MM.1S (cell line): Measurements from ENCODE around the gene ADAM10.

ENCODE experiments used
- DNase-seq: peaks from one replicate; pipeline ENCODE4 v3.0.0-alpha.2; 2015
- H2AFZ ChIP-seq: fragments of 300-600 bp; sonication (generic); 2 replicates; pipeline ENCODE4 v1.6.0; 2016; ENCODE audit warnings: antibody characterized with exemption, low read length
- H3F3A ChIP-seq: fragments of 300-600 bp; sonication (generic); 2 replicates; pipeline ENCODE4 v1.6.1; 2016; ENCODE audit warnings: mild to moderate bottlenecking, antibody characterized with exemption, low read length, moderate library complexity, mixed read lengths; ENCODE audit not compliant: insufficient read depth
- H3K27ac ChIP-seq: fragments of 300-600 bp; sonication (generic); 2 replicates; pipeline ENCODE4 v1.5.1; 2016; ENCODE audit warnings: mild to moderate bottlenecking, low read length
- H3K27me3 ChIP-seq: fragments of 300-600 bp; sonication (generic); replicated peaks from 2 replicates; pipeline ENCODE4 v1.6.0; 2016; ENCODE audit warnings: low read length; ENCODE audit not compliant: insufficient read depth
- H3K36me3 ChIP-seq: fragments of 300-600 bp; sonication (generic); replicated peaks from 2 replicates; pipeline ENCODE4 v1.6.1; 2016; ENCODE audit warnings: mild to moderate bottlenecking, low read length, mixed read lengths; ENCODE audit not compliant: insufficient read depth
- H3K4me1 ChIP-seq: fragments of 300-600 bp; sonication (generic); 2 replicates; pipeline ENCODE4 v1.6.1; 2016; ENCODE audit warnings: low read length, mixed read lengths
- H3K4me2 ChIP-seq: fragments of 300-600 bp; sonication (generic); 2 replicates; pipeline ENCODE4 v1.6.0; 2016; ENCODE audit warnings: low read depth, low read length
- H3K4me3 ChIP-seq: fragments of 300-600 bp; sonication (generic); 2 replicates; pipeline ENCODE4 v1.5.1; 2016; ENCODE audit warnings: low read length, mixed read lengths
- H3K79me2 ChIP-seq: fragments of 300-600 bp; sonication (generic); 2 replicates; pipeline ENCODE4 v1.6.1; 2016; ENCODE audit warnings: mixed run types, low read length, mixed read lengths
- H3K9ac ChIP-seq: fragments of 300-600 bp; sonication (generic); 2 replicates; pipeline ENCODE4 v1.6.1; 2016; ENCODE audit warnings: low read length, mixed read lengths
- H3K9me2 ChIP-seq: fragments of 300-600 bp; sonication (generic); replicated peaks from 2 replicates; pipeline ENCODE4 v1.6.1; 2016; ENCODE audit warnings: mild to moderate bottlenecking, low read length, mixed read lengths; ENCODE audit not compliant: insufficient read depth
- H3K9me3 ChIP-seq: fragments of 300-600 bp; sonication (generic); replicated peaks from 2 replicates; pipeline ENCODE4 v1.6.1; 2016; ENCODE audit warnings: mild to moderate bottlenecking, low read length, mixed read lengths; ENCODE audit not compliant: insufficient read depth
- H4K20me1 ChIP-seq: fragments of 300-600 bp; sonication (generic); 2 replicates; pipeline ENCODE4 v1.6.1; 2016; ENCODE audit warnings: mild to moderate bottlenecking, low read length, moderate library complexity, mixed read lengths; ENCODE audit not compliant: insufficient read depth
- EZH2 ChIP-seq: fragments of 300-600 bp; sonication (generic); optimal IDR thresholded peaks from 2 replicates; pipeline ENCODE3; 2017; ENCODE audit warnings: low read depth, mild to moderate bottlenecking, antibody characterized with exemption, low read length, mixed read lengths
- EZH2phosphoT487 ChIP-seq: fragments of 300-600 bp; sonication (generic); IDR thresholded peaks from 2 replicates; pipeline ENCODE4 v1.6.1; 2018; ENCODE audit warnings: antibody characterized with exemption, low read length
- TF ChIP-seq, protein P1 (sequence below): fragments of 300-600 bp; sonication (generic); IDR thresholded peaks from 2 replicates; pipeline ENCODE4 v1.5.1; 2016; ENCODE audit warnings: antibody characterized with exemption, low read length, mixed read lengths

The ADAM10 gene

DNA sequence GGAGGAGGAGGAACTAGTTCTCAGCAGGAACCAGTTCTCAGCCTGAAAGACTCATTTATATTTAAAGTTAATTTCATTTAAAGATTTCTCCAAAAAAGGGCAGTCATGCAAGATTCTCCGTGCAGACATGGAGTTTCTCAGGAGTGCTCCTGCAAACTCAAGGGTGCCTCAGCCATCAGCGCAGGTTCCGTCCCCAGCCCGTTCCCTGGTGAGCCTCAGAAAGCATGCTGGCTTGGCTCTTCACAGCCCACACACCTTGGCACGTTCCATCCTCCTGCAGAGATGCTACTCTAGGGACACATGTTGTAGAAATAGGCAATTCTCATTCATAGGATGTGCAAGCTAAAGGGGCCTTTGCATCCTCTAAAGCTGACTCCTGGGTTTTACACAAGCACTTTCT lies 194.7 kb downstream of the ADAM10 start:
- H2AFZ ChIP-seq = no peak overlapping the region

DNA sequence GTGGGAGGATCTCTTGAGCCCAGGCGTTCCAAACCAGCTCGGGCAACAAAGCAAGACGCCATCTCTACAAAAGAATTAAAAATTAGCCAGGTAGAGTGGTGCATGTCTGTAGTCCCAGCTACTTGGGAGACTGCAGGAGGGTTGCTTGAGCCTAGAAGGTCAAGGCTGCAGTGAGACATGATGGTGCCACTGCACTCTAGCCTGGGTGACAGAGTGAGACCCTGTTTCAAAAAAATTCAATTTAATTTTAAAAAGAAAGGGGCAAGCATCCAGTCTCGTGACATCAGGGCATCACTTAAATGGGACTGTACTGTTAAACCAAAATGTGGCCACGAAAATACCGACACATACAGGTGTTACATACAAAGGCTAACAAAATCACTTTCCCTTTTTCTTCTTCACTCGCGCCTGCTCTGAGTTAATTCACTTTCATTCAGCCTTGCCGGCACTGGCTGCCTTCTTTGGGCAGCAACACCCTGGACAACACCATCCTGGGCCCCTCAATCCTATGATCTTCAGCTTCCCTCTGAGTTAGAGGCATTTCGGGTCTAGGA lies 196.1 kb downstream of the ADAM10 start:
- H3K9ac ChIP-seq = no peak overlapping the region
- no peaks in the 10 kb centered on the region for H4K20me1 ChIP-seq
- H3K79me2 ChIP-seq = no peaks in the 10 kb centered on the region
- no peak overlapping the region for H3K4me2 ChIP-seq
- H3K4me1 ChIP-seq = 0 out of 2 replicates have a peak, but pooled peaks cover 7% of the 10 kb centered on the region
- no peak overlapping the region for H2AFZ ChIP-seq
- H3K9me3 ChIP-seq = no peaks in the 10 kb centered on the region
- peak; percentile 29 for DNase-seq
- H3K9me2 ChIP-seq = no peaks in the 10 kb centered on the region
- peaks cover 5% of the 10 kb centered on the region; the same call in 1 of the 2 replicates for H3K27me3 ChIP-seq
- H3K27ac ChIP-seq = no peak overlapping the region
- H3K4me3 ChIP-seq = no peak overlapping the region
- no peaks in the 10 kb centered on the region for H3F3A ChIP-seq
- H3K36me3 ChIP-seq = no peaks in the 10 kb centered on the region
- TF ChIP-seq, protein P1, sequence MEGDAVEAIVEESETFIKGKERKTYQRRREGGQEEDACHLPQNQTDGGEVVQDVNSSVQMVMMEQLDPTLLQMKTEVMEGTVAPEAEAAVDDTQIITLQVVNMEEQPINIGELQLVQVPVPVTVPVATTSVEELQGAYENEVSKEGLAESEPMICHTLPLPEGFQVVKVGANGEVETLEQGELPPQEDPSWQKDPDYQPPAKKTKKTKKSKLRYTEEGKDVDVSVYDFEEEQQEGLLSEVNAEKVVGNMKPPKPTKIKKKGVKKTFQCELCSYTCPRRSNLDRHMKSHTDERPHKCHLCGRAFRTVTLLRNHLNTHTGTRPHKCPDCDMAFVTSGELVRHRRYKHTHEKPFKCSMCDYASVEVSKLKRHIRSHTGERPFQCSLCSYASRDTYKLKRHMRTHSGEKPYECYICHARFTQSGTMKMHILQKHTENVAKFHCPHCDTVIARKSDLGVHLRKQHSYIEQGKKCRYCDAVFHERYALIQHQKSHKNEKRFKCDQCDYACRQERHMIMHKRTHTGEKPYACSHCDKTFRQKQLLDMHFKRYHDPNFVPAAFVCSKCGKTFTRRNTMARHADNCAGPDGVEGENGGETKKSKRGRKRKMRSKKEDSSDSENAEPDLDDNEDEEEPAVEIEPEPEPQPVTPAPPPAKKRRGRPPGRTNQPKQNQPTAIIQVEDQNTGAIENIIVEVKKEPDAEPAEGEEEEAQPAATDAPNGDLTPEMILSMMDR = no peak
- TF ChIP-seq EZH2phosphoT487 (no peak), EZH2 (no peak)

More for the DNA sequence above, 194.7 kb downstream of the ADAM10 start:
- Histone ChIP-seq H3K27me3 (peaks cover 5% of the 10 kb centered on the region; the same call in 1 of the 2 replicates), H4K20me1 (no peaks in the 10 kb centered on the region), H3F3A (no peaks in the 10 kb centered on the region), H3K9me2 (no peaks in the 10 kb centered on the region), H3K4me2 (no peak overlapping the region), H3K9ac (no peak overlapping the region), H3K9me3 (no peaks in the 10 kb centered on the region), H3K4me3 (no peak overlapping the region), H3K36me3 (no peaks in the 10 kb centered on the region), H3K79me2 (no peaks in the 10 kb centered on the region), H3K27ac (no peak overlapping the region), H3K4me1 (0 out of 2 replicates have a peak, but pooled peaks cover 7% of the 10 kb centered on the region)
- no peak for DNase-seq
- TF ChIP-seq, protein P1 = no peak
- TF ChIP-seq EZH2 (no peak), EZH2phosphoT487 (no peak)

DNA sequence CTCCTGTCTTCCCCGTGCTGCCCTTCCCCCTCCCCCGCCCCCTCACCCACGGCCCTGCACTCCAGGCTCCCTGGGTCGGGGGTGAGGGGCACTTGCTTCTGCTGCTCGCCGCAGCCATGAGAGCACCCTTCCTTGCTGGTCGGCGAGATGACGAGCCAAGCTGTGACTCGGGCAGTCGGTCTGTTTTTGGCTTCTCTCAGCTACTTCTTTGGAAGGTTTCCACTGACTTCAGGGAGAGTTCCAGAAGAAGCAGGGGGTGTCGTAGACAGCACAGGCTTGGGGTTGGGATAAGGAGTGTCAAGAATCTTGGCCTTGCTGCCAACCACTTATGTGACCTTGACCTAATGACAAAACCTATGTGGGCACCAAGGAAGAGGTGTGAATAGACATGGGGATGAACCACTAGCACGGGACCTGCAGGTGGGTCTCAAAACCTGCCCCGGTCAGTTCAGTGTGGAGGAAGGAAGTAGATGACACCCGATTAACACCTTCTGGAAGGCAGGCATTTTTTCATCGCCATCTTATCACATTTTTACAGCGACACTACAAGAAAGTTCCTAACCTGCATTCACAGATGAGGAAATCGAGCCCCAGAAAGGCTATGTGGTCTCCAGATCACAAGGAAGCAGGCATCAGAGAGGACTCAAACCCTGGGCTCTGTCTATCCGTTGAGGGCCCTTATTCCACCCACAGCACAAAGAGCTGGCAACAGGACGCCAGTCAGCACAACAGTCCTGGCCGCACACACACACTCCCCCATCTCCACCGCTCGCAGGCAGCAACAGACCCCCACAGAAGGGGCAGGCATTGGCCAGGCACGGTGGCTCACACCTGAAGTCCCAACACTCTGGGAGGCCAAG lies 196.8 kb downstream of the ADAM10 start:
- TF ChIP-seq, protein P1 = no peak
- no peak for TF ChIP-seq EZH2
- no peak for TF ChIP-seq EZH2phosphoT487
- H4K20me1 ChIP-seq = no peaks in the 10 kb centered on the region
- H2AFZ ChIP-seq = no peak overlapping the region

More for the DNA sequence above, 196.8 kb downstream of the ADAM10 start:
- H3K79me2 ChIP-seq = no peaks in the 10 kb centered on the region
- no peak overlapping the region for H3K9ac ChIP-seq
- no peak overlapping the region for H3K27ac ChIP-seq
- H3K9me2 ChIP-seq = no peaks in the 10 kb centered on the region
- H3K4me3 ChIP-seq = no peak overlapping the region
- H3K4me1 ChIP-seq = 0 out of 2 replicates have a peak, but pooled peaks cover 7% of the 10 kb centered on the region
- H3F3A ChIP-seq = no peaks in the 10 kb centered on the region
- H3K4me2 ChIP-seq = no peak overlapping the region
- no peak for DNase-seq
- no peaks in the 10 kb centered on the region for H3K36me3 ChIP-seq
- peaks cover 5% of the 10 kb centered on the region; the same call in 1 of the 2 replicates for H3K27me3 ChIP-seq
- H3K9me3 ChIP-seq = no peaks in the 10 kb centered on the region
